GM12864 (cell line): ENCODE data around the gene MYL5.

Source experiments
- DNase-seq: peaks from one replicate; pipeline ENCODE4 v3.0.0-alpha.2; 2011; ENCODE audit warnings: low read depth
- H3K4me3 ChIP-seq: 2 replicates; pipeline ENCODE4 v1.5.1; 2011; ENCODE audit warnings: mild to moderate bottlenecking, low read depth, low read length, control low read depth
- TF ChIP-seq, protein P1 (sequence below): IDR thresholded peaks from 2 replicates; pipeline ENCODE4 v1.5.1; 2011; ENCODE audit warnings: low read depth, mild to moderate bottlenecking, moderate library complexity, low read length, control low read depth, inconsistent platforms; ENCODE audit errors: missing control alignments

Gene MYL5

GRCh38 chr4:654871-655463, 19.4 kb upstream of the MYL5 start:
- no peak overlapping the region for H3K4me3 ChIP-seq
- TF ChIP-seq, protein P1, sequence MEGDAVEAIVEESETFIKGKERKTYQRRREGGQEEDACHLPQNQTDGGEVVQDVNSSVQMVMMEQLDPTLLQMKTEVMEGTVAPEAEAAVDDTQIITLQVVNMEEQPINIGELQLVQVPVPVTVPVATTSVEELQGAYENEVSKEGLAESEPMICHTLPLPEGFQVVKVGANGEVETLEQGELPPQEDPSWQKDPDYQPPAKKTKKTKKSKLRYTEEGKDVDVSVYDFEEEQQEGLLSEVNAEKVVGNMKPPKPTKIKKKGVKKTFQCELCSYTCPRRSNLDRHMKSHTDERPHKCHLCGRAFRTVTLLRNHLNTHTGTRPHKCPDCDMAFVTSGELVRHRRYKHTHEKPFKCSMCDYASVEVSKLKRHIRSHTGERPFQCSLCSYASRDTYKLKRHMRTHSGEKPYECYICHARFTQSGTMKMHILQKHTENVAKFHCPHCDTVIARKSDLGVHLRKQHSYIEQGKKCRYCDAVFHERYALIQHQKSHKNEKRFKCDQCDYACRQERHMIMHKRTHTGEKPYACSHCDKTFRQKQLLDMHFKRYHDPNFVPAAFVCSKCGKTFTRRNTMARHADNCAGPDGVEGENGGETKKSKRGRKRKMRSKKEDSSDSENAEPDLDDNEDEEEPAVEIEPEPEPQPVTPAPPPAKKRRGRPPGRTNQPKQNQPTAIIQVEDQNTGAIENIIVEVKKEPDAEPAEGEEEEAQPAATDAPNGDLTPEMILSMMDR: no peak
- DNase-seq: no peak

GRCh38 chr4:655464-656151, 18.7 kb upstream of the MYL5 start:
- DNase-seq: no peak
- H3K4me3 ChIP-seq: no peak overlapping the region
- TF ChIP-seq, protein P1: no peak

- TF ChIP-seq, protein P1: no peak
- H3K4me3 ChIP-seq: no peak overlapping the region
- DNase-seq: no peak
Measured at GRCh38 chr4:656436-657337, 17.7 kb upstream of the MYL5 start.

GRCh38 chr4:657338-657833, 17.0 kb upstream of the MYL5 start:
- TF ChIP-seq, protein P1: no peak
- no peak overlapping the region for H3K4me3 ChIP-seq
- no peak for DNase-seq

GRCh38 chr4:657834-658667, 16.3 kb upstream of the MYL5 start:
- TF ChIP-seq, protein P1: no peak
- DNase-seq: no peak
- no peak overlapping the region for H3K4me3 ChIP-seq
